Heart right ventricle (tissue), 16 donors: ENCODE results near the gene KDELR3. TPM values are rescaled to one million over a fixed set of nuclear protein-coding genes. Genes with fewer than 3 reads are reported as not detected.

Experiments used
- ATAC-seq, 8 donors: fragments of 200-7000 bp; cut with Tn5 transposase; one replicate each; pipeline ENCODE4 v1.9.1; 2020; ENCODE audit warnings: mild to moderate bottlenecking in 8 of 8, moderate library complexity in 8 of 8, moderate number of reproducible peaks in 1 of 8
- DNase-seq, 2 donors: peaks; one replicate each; pipeline ENCODE4 v3.0.0-alpha.2; 2020
- H3K27ac ChIP-seq, 10 donors: fragments of 200-600 bp; sonication (generic) in 2 of 10; one replicate each; pipeline versions ENCODE4 v1.5.0 to v1.8.0; 2020 to 2022; ENCODE audit warnings: mild to moderate bottlenecking in 3 of 10
- H3K27me3 ChIP-seq, 7 donors: fragments of 200-600 bp; one replicate each; pipeline ENCODE4 v1.8.0; 2021 to 2022; ENCODE audit warnings: mild to moderate bottlenecking in 2 of 7
- H3K36me3 ChIP-seq, 9 donors: fragments of 200-600 bp; sonication (generic) in 1 of 9; one replicate each; pipeline versions ENCODE4 v1.5.0 to v1.8.0; 2020 to 2022; ENCODE audit warnings: mild to moderate bottlenecking in 2 of 9
- H3K4me1 ChIP-seq, 9 donors: fragments of 200-600 bp; sonication (generic) in 1 of 9; one replicate each; pipeline versions ENCODE4 v1.5.0 to v1.8.0; 2020 to 2022; ENCODE audit warnings: mild to moderate bottlenecking in 4 of 9
- H3K4me3 ChIP-seq, 10 donors: fragments of 200-600 bp; sonication (generic) in 2 of 10; one replicate each; pipeline versions ENCODE4 v1.5.0 to v1.8.0; 2020 to 2022; ENCODE audit warnings: mild to moderate bottlenecking in 7 of 10, moderate library complexity in 2 of 10
- H3K9me3 ChIP-seq, 11 donors: fragments of 200-600 bp in 10 of 11; sonication (generic) in 2 of 11; one replicate each; pipeline versions ENCODE4 v1.5.0 to v1.8.0; 2013 to 2022; ENCODE audit warnings: mild to moderate bottlenecking in 2 of 11, control low read depth in 1 of 11, moderate library complexity in 1 of 11
- WGBS, 2 donors: extraction: QIAGEN DNeasy Blood & Tissue Kit; methylation state at CpG; one replicate each; pipeline ENCODE4 v1.1.7; 2013; ENCODE audit warnings: inconsistent platforms in 1 of 2; 5-methylcytosine and 5-hydroxymethylcytosine counted together
- intact Hi-C, 10 donors: fragments of 100-400 bp; cut with DNase I; formaldehyde crosslinking; loops; one replicate each; pipeline versions ENCODE4 v1.11.1 to v1.14.2; 2022
- polyA plus RNA-seq, 2 donors: library from polyadenylated mRNA; stranded (reverse); fragments of 200-250 nt; gene quantifications; one replicate each; pipeline ENCODE4 v1.2.3, GENCODE V29; 2013
- total RNA-seq, 10 donors: library from RNA; stranded (reverse); fragmentation: NEBNext Ultra II Directional in 3 of 10; extraction: Animal tissue kit (Norgen Biotek cat#: 25700) in 3 of 10; gene quantifications; one replicate each; pipeline versions ENCODE4 v1.2.1 to v1.2.4, GENCODE V29; 2021 to 2023
- TF ChIP-seq, protein P1 (sequence below), 9 donors: fragments of 200-600 bp; sonication (generic) in 2 of 9; IDR thresholded peaks; one replicate each; pipeline versions ENCODE4 v1.5.0 to v1.8.0; 2021 to 2022; ENCODE audit warnings: antibody characterized with exemption in 9 of 9, mild to moderate bottlenecking in 5 of 9, moderate library complexity in 1 of 9
- donor health status: Arrhythmogenic right ventricular cardiomyopathy.
- donor health status: ischemic (EF 13 %, LVEDD 7.1; RV severe dilation, severe dysfunction).
- donor health status: healthy with polysubstance abuse.
- donor health status: DM: no; HTN: yes; CAD: no.
- donor health status: DM: no; HTN: no; CAD: no.
- donor health status: ischemic (EF 25% LVEDD 6.9; RV normal size, moderate dysfunction).
- donor health status: ischemic (EF 25% LVEDD 5.7; RV mildly dilated, moderate dysfunction).
- donor health status: healthy.
- donor health status: DM: yes; HTN: yes; CAD: no.
- donor health status: Ischemic cardiomyopathy.
- donor health status: ischemic (EF 35%, LVEDD 5.7; RV mildly dilated, moderate dysfunction).
- donor health status: nonischemic (EF 11% LVEDD 7.7; RV severe dilation, severe dysfunction).
- donor health status: DM: yes; HTN: yes; CAD: no.
- donor health status: PGD.
- donor health status: ischemic (EF 29% LVEDD 5.4; RV normal size, mild dysfunction).
- donor health status: nonischemic (EF 23%, LVEDD 6.1; RV moderate dilation, normal function).

KDELR3 gene
- total and polyA plus RNA-seq, 12 donors: 3.4 to 12.9 (median 9.0) TPM

DNA sequence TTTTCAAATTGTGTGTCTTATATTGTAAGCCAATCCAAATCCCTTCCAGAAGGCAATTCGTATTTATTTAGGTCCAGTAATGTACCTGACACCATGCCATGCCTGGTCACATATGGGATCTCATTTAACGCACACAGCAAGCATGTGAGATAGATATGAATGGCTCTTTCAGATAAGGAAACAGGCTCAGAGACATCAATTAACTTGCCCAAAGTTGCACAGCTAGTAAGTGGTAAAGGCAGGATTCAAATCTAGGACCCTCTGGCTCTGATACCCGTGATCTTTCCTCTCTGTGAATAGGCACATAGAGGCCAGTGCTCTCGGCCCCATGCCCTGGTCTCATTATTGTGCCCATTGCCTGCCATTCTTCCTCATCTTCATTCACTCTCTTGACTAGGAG lies 47.2 kb upstream of the KDELR3 start:
- no peaks in the 10 kb centered on the region for H3K27me3 ChIP-seq
- H3K4me1 ChIP-seq: peaks cover 0 to 22% (median 0%) of the 10 kb centered on the region in 9 donors
- ATAC-seq (no peak), DNase-seq (no peak)
- H3K4me3 ChIP-seq: no peak overlapping the region
- TF ChIP-seq, protein P1, sequence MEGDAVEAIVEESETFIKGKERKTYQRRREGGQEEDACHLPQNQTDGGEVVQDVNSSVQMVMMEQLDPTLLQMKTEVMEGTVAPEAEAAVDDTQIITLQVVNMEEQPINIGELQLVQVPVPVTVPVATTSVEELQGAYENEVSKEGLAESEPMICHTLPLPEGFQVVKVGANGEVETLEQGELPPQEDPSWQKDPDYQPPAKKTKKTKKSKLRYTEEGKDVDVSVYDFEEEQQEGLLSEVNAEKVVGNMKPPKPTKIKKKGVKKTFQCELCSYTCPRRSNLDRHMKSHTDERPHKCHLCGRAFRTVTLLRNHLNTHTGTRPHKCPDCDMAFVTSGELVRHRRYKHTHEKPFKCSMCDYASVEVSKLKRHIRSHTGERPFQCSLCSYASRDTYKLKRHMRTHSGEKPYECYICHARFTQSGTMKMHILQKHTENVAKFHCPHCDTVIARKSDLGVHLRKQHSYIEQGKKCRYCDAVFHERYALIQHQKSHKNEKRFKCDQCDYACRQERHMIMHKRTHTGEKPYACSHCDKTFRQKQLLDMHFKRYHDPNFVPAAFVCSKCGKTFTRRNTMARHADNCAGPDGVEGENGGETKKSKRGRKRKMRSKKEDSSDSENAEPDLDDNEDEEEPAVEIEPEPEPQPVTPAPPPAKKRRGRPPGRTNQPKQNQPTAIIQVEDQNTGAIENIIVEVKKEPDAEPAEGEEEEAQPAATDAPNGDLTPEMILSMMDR (IDR thresholded peaks at IDR 0.05): no peak
- H3K36me3 ChIP-seq: peaks cover 0 to 9% (median 0%) of the 10 kb centered on the region in 9 donors
- WGBS, 2 donors: 94 to 99% methylated on average over 4 of the region's 4 CpGs
- intact Hi-C loops: no loop called here
- H3K9me3 ChIP-seq: no peaks in the 10 kb centered on the region
- H3K27ac ChIP-seq: no peak overlapping the region

DNA sequence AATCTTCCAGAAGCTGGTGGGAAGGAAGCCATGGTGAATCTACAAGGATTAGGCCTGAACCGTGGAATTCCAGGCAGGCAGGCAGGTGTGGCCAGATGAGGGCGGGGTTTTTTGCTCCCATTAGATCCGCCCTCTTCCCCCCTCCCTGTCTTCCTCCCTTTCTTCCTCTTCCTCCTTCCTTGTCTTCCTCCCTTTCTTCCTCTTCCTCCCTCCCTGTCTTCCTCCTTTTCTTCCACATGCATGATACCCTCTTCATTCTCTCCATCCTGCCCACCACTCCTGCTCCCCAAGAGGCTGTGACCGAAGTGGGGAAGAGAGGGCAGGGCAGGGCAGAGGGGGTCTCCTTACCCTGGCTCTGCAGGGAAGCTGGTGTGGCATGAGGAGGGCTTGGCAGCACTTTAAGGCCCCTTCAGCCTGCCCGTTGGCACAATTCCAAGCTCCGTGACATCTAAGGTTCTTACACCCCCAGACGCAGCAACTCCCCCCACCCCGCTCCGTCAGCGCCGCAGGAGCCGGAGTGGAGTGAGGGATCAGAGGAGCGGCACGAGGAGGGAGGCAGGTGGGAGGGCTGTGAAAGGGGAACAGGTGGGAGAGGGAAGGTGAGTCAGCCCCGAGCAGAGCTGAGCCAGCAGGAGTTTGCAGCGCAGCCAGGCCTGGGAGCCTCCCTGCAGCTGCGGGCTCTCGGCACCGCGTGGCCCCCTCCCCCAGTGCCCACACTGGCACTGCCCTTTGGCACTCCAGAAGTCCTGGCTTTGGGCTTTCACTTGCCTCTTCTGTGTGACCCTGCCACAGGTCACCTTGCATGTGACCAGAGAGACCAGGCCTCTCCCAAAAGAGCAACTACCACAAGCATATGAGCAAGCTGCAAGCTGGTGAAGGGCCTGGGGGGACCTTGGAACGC lies 45.0 kb upstream of the KDELR3 start:
- Histone ChIP-seq H3K4me3 (no peak overlapping the region), H3K36me3 (peaks cover 0 to 23% (median 0%) of the 10 kb centered on the region in 9 donors), H3K9me3 (no peaks in the 10 kb centered on the region), H3K27me3 (no peaks in the 10 kb centered on the region), H3K27ac (peak overlapping the region in 3 of 10 donors; percentile 16 to 59 (median 46)), H3K4me1 (peaks cover 0 to 17% (median 0%) of the 10 kb centered on the region in 9 donors)
- WGBS, 2 donors: 75 to 83% methylated on average over 21 of the region's 21 CpGs
- intact Hi-C loops: no loop called here
- peak in 1 of 8 donors; percentile 22 for ATAC-seq
- no peak for DNase-seq
- TF ChIP-seq, protein P1 (IDR thresholded peaks at IDR 0.05): no peak

DNA sequence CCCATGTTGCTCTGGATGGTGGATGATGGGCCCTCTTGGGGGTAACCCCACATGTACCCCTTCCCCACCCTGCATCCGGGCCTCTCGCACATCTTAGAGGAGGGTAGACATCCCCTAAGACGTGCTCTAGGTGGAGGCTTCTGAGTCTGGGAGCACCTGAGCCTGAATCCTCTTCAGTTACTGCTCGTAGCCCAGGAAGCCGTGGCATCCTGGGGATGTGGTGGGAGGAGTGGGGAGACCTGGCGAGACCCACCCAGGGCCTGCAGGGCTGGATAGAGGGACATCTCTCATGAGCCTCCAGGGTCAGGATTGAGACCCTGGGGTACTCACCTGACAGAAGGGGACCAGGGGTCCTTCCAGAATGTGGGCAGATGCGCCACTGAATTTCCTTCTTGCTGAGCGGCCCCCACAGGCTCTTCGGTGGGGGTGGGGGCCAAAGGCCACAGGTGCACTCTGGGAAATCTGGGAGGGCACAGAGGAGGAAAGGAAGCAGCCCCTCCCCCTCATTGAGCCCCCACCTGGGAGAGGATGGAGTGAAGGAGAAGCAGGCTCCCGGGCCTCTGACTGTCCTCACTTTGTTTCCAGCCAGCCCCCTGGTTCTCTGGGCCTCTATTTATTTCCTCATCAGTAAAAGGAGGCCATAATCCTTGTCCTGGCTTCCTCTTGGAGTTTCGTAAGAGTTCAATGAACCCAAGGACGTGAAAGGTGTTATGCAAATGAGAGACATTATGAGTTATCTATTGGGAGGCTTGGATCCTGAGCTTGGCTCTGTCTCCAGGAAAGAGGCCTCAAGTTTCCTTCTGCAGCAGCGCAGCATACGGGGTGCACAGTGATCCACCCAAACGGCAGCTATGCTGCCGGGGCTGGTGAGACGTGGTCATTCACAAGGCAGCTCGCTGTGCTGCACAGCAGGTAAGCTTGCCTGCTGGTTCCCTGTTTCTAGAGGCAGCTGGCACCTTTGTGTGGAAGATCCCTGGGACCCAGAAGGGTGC lies 44.1 kb upstream of the KDELR3 start:
- WGBS, 2 donors: 83 to 89% methylated on average over 18 of the region's 18 CpGs
- Histone ChIP-seq H3K4me1 (peaks cover 0 to 17% (median 0%) of the 10 kb centered on the region in 9 donors), H3K4me3 (no peak overlapping the region), H3K27ac (peak overlapping the region in 3 of 10 donors; percentile 16 to 59 (median 46)), H3K9me3 (no peaks in the 10 kb centered on the region), H3K36me3 (peaks cover 0 to 24% (median 0%) of the 10 kb centered on the region in 9 donors), H3K27me3 (no peaks in the 10 kb centered on the region)
- TF ChIP-seq, protein P1 (IDR thresholded peaks at IDR 0.05): no peak
- ATAC-seq: no peak
- no peak for DNase-seq
- intact Hi-C loops: no loop called here

DNA sequence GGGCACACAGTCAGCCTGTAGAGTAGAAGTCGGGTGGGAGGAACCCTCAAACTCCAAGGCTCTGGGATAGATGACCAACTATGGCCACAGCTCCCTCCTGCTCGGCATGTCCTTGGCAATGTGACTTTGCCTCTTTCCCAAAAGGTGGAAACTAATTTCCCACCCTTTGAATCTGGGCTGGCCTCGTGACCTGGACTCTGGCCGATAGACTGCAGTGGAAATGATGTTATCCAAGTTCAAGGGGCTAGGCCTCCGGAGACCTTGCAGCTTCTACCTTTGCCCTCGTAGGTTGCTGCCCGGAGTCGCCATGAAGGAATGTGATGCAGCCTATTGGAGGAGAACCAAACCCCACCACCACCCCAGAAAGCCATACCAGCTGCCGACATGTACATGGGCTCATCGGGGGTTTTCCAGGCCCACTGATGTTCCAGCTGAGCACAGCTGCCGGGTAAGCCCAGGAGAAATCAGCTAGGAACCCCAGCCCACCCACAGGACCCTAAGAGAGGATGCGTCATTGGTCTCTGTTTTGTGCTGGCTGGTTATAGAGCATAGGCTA lies 43.3 kb upstream of the KDELR3 start:
- TF ChIP-seq, protein P1 (IDR thresholded peaks at IDR 0.05): no peak
- 81 to 82% methylated on average over 12 of the region's 12 CpGs for WGBS, 2 donors
- Histone ChIP-seq H3K4me1 (peaks cover 0 to 17% (median 0%) of the 10 kb centered on the region in 9 donors), H3K27ac (no peak overlapping the region), H3K27me3 (no peaks in the 10 kb centered on the region), H3K4me3 (no peak overlapping the region), H3K36me3 (peaks cover 0 to 24% (median 0%) of the 10 kb centered on the region in 9 donors), H3K9me3 (no peaks in the 10 kb centered on the region)
- intact Hi-C loops: no loop called here
- DNase-seq (no peak), ATAC-seq (no peak)
